Panc1 (cell line): ENCODE data around the gene GMDS. TPM values are rescaled to one million over a fixed set of nuclear protein-coding genes. Genes with fewer than 3 reads are reported as not detected.

Experiments
- ATAC-seq: fragments of 200-7000 bp; cut with Tn5 transposase; 2 replicates; pipeline ENCODE4 v1.9.1; 2020; ENCODE audit warnings: mild to moderate bottlenecking, moderate library complexity
- BruUV-seq: library from RNA; stranded (reverse); fragments of 400-500 nt; replicated peaks from 2 replicates; lab custom pipeline; 2021; lab: Mats Ljungman, UMichigan
- CTCF ChIA-PET: fragments of 300-600 bp; sonication (Branson Sonifier 250); formaldehyde crosslinking; loops from one replicate; lab custom pipeline; 2022; ENCODE audit warnings: antibody characterized with exemption; lab: Charles Lee
- POLR2A ChIA-PET: fragments of 300-600 bp; sonication (Branson Sonifier 250); formaldehyde crosslinking; loops from one replicate; lab custom pipeline; 2022; ENCODE audit warnings: antibody characterized with exemption; lab: Charles Lee
- DNase-seq: peaks from one replicate; pipeline ENCODE4 v3.0.0-alpha.2; 2010; ENCODE audit warnings: low read depth, low spot score
- H3K27ac ChIP-seq: 2 replicates; pipeline ENCODE4 v1.5.1; 2011; ENCODE audit warnings: mild to moderate bottlenecking, low read length, inconsistent platforms
- H3K27me3 ChIP-seq: fragments of 200-500 bp; sonication (Bioruptor generic); 2 replicates; pipeline ENCODE4 v1.6.0; 2014; ENCODE audit warnings: low read length, inconsistent platforms; ENCODE audit not compliant: control insufficient read depth, insufficient read depth
- H3K36me3 ChIP-seq: fragments of 200-500 bp; sonication (Bioruptor generic); 2 replicates; pipeline ENCODE4 v1.5.1; 2014; ENCODE audit warnings: inconsistent platforms, mild to moderate bottlenecking, low read length, moderate library complexity; ENCODE audit not compliant: control insufficient read depth, insufficient read depth
- H3K4me1 ChIP-seq: 2 replicates; pipeline ENCODE4 v1.5.1; 2011; ENCODE audit warnings: inconsistent platforms, mild to moderate bottlenecking, low read length, moderate library complexity; ENCODE audit not compliant: control insufficient read depth, insufficient read depth
- H3K4me3 ChIP-seq, 2 experiments: 2 replicates each; pipeline ENCODE4 v1.5.1; 2011 to 2012; ENCODE audit warnings: low read depth in 2 of 2, low read length in 2 of 2, mild to moderate bottlenecking in 2 of 2, inconsistent platforms in 1 of 2, moderate library complexity in 1 of 2
- H3K9me3 ChIP-seq: fragments of 200-500 bp; sonication (Bioruptor generic); 2 replicates; pipeline ENCODE4 v1.5.1; 2014; ENCODE audit warnings: low read depth, mild to moderate bottlenecking, inconsistent platforms, low read length, moderate library complexity; ENCODE audit not compliant: control insufficient read depth, insufficient read depth
- CTCF ChIP-seq: fragments of 450-650 bp; IDR thresholded peaks from 2 replicates; pipeline ENCODE4 v1.5.1; 2017; ENCODE audit warnings: mild to moderate bottlenecking
- POLR2AphosphoS5 ChIP-seq: IDR thresholded peaks from 2 replicates; pipeline ENCODE4 v1.6.1; 2012; ENCODE audit warnings: mild to moderate bottlenecking, low read depth, low read length, moderate library complexity
- REST ChIP-seq, 2 experiments: IDR thresholded peaks; 2 replicates each; pipeline ENCODE4 v1.6.1; 2011 to 2012; ENCODE audit warnings: low read depth in 2 of 2, control low read depth in 1 of 2, low read length in 1 of 2, mild to moderate bottlenecking in 1 of 2, moderate library complexity in 1 of 2; ENCODE audit not compliant: insufficient read depth in 1 of 2
- SIN3A ChIP-seq: IDR thresholded peaks from 2 replicates; pipeline ENCODE4 v1.6.1; 2012; ENCODE audit warnings: low read depth, mild to moderate bottlenecking, low read length, moderate library complexity, borderline replicate concordance; ENCODE audit not compliant: insufficient read depth
- TCF7L2 ChIP-seq: IDR thresholded peaks from 2 replicates; pipeline ENCODE4 v1.6.1; 2011; ENCODE audit warnings: mild to moderate bottlenecking, low read depth, low read length, inconsistent platforms
- in situ Hi-C: cut with HindIII; loops from 2 replicates; pipeline ENCODE4 v1.10.0; 2016; ENCODE audit warnings: low sequenced_read_pairs, low pct_unique_long_range_greater_than_20kb
- intact Hi-C: fragments of 100-400 bp; cut with micrococcal nuclease; formaldehyde crosslinking; loops from one replicate; pipeline ENCODE4 v1.10.0; 2022; ENCODE audit not compliant: unreplicated experiment
- total RNA-seq: library from RNA; stranded (reverse); gene quantifications from one replicate; pipeline ENCODE4 v1.2.1, GENCODE V29; 2021; ENCODE audit not compliant: unreplicated experiment

The GMDS gene
- total RNA-seq, 1 experiment from 2014 or later, result 9.8 TPM

- Histone ChIP-seq H3K27me3 (no peaks in the 10 kb centered on the region), H3K9me3 (no peaks in the 10 kb centered on the region), H3K36me3 (no peaks in the 10 kb centered on the region), H3K27ac (no peak overlapping the region), H3K4me3 (no peak overlapping the region), H3K4me1 (no peaks in the 10 kb centered on the region)
- no peak for ATAC-seq
- intact Hi-C loops (no loop called here), in situ Hi-C loops (no loop called here)
- no peak for DNase-seq
- ChIA-PET CTCF (no interaction called here), POLR2A (no interaction called here)
- TF ChIP-seq REST (IDR thresholded peaks at IDR 0.05; ENCODE audit: insufficient read depth in 1 of 2, low read depth in 2 of 2, low read length in 1 of 2), result no peak
- TF ChIP-seq CTCF, result no peak
- no peak for TF ChIP-seq TCF7L2
- no peak for TF ChIP-seq POLR2AphosphoS5
- no peak for TF ChIP-seq SIN3A
- BruUV-seq, result no TSS peak
Observed at GRCh38 chr6:1903780-1904465, 341.5 kb downstream of the GMDS start.

- in situ Hi-C loops, result no loop called here
- Histone ChIP-seq H3K27ac (no peak overlapping the region), H3K9me3 (no peaks in the 10 kb centered on the region), H3K36me3 (no peaks in the 10 kb centered on the region), H3K4me1 (no peaks in the 10 kb centered on the region), H3K4me3 (no peak overlapping the region), H3K27me3 (no peaks in the 10 kb centered on the region)
- ATAC-seq (no peak), DNase-seq (no peak)
- CTCF ChIA-PET, result no interaction called here
- POLR2A ChIA-PET, result no interaction called here
- BruUV-seq, result no TSS peak
- intact Hi-C loops, result no loop called here
- TF ChIP-seq SIN3A, result no peak
- TF ChIP-seq TCF7L2, result no peak
Observed at GRCh38 chr6:1901556-1901955, 343.8 kb downstream of the GMDS start.

GRCh38 chr6:1896897-1897296, 348.5 kb downstream of the GMDS start:
- H3K27me3 ChIP-seq, result no peaks in the 10 kb centered on the region
- in situ Hi-C loops (no loop called here), intact Hi-C loops (no loop called here)
- ATAC-seq (no peak), DNase-seq (no peak)
- H3K27ac ChIP-seq, result no peak overlapping the region
- no peak for TF ChIP-seq REST (IDR thresholded peaks at IDR 0.05; ENCODE audit: insufficient read depth in 1 of 2, low read depth in 2 of 2, low read length in 1 of 2)
- TF ChIP-seq TCF7L2, result no peak
- no peak for TF ChIP-seq SIN3A
- TF ChIP-seq POLR2AphosphoS5, result no peak
- no peak for TF ChIP-seq CTCF
- H3K4me1 ChIP-seq, result no peaks in the 10 kb centered on the region; the same call in 1 of the 2 replicates
- no peaks in the 10 kb centered on the region for H3K9me3 ChIP-seq
- ChIA-PET POLR2A (no interaction called here), CTCF (no interaction called here)
- H3K36me3 ChIP-seq, result no peaks in the 10 kb centered on the region
- no peak overlapping the region for H3K4me3 ChIP-seq
- no TSS peak for BruUV-seq
